Hematopoietic multipotent progenitor cell treated with erythropoietin and hydrocortisone succinate and interleukin-3 and kit ligand, for 8 days (in vitro differentiated cells): Measurements from ENCODE around the gene PRRT1B.
A peak's percentile ranks its signal among the peaks of the same experiment; 100 is the strongest.

Source experiments
- DNase-seq: peaks from one replicate; pipeline ENCODE4 v3.0.0-alpha.2; 2015

Gene PRRT1B

GRCh38 chr9:131554087-131554842, 8.9 kb downstream of the PRRT1B start:
- DNase-seq: peak; percentile 26

- no peak for DNase-seq
Observed at GRCh38 chr9:131554843-131555351, 9.6 kb downstream of the PRRT1B start.

DNA sequence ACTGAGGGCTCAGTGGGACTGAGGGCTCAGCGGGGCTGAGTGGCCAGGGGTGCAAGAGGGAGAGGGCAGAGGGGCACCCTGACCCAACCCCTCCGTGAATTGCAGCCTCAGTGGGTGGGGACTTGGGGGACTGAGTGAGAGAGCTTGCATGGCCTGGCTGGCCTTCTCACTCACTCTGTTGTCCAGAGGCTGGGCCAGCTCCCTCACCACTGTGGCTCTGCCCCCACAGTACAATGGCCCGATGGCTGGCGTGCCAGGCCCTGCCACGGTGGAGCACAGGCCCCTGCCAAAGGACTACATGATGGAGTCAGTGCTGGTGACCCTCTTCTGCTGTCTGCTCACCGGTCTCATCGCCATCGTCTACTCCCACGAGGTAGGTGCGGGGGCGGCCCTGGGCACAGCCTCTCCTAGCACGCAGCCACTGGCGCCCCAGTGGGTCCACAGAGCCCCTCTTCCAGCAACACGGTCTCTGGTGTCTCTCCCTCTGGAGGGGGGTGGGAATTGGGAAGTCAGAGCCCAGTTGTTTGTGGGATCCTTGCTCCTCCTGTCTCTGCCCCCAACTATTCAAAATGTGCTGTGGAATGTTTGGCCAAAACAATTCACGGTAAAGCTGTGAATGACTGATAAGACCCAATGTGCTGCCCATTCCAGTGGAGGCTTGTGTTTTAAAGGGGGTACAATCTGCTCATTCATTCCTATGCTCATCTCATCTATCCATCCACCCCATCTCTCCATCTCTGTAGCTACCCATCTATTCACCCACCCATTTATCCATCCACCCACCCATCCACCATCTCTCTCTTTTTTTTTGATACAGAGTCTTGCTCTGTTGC, 10.7 kb downstream of the PRRT1B start:
- DNase-seq: peak; percentile 14

DNA sequence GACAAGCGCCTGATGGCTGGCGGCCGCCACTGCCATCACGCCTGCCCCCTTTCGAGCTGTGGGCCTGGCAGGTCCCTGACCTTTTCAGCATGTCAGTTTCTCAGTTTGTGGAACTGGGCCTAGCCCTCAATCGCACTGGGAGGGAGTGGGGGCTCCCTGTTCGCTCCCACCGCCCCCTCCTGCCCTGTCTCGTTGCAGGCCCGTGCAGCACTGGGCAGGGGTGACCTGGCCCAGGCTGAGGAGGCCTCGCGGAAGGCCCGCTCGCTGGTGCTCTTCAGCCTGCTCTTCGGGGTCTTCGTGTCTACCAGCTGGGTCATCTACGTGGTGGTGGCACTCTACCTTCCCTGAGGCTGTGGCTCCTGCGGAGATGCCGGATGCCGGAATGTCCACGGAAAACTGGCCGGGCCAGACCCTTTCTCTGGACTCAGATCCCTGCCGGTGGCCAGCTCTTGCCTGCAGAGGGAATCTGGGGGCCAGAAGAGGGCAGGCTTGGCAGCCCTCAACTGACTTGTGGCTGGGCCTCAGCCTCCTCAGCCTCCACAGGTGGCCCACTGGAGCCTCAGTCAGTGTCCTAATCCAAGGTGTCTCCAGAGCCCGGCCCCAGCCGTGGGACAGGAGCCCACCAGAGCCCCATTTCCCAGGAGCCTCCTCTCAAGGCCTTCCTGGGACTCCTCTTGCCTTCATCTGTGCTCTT, 12.7 kb downstream of the PRRT1B start:
- DNase-seq: no peak

- DNase-seq: peak; percentile 21
Observed at GRCh38 chr9:131559421-131560000, 14.2 kb downstream of the PRRT1B start.

DNA sequence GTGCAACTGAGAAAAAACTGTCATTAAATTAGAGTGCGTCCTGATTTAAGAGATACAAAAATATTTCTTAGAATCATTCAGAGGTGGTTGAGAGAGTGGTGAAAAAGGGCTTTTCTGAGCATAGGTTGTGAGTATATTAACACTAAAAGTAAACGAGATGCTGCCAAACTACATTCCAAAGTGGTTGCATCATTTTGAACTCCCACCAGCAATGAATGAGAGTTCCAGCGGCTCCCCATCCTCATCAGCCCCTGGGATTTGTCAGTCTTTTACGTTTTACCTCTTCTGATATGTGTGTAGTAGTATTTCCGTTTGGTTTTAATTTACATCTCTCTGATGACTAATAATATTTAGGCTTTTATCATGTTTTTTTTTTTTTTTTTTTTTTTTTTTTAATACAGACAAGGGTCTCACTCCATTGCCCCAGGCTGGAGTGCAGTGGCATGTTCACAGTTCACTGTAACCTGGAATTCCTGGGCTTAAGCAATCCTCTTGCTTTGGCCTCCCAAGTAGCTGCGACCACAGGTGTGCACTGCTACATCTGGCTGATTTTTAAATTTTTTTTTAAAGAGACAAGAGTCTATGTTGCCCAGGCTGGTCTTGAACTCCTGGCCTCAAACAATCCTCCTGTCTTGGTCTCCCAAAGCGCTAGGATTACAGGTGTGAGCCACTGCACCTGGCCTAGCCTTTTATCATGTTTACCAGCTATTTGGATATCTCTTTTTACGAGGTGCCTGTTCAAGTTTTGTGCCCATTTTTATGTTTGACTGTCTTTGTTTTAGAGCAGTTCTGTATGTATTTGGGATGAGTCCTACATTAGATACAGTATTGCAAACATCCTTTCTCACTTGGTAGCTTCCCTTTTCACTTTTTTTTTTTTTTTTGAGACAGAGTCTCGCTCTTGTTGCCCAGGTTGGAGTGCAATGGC, 17.0 kb downstream of the PRRT1B start:
- DNase-seq: no peak

DNA sequence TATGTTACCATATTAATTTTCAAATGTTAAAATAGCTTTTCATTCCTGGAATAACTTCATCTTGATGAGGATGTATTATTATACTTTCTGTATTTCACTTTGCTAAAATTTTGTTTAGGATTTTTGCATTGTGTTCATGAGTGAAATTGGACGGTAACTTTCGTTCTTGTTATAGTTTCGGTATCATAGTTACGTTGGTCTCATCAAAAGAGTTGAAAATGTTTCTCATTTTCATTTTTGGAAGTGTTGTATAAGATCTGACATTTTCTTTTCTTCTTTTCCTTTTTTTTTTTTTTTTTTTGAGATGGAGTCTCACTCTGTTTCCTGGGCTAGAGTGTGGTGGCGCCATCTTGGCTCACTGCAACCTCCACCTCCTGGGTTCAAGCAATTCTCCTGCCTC, 20.0 kb downstream of the PRRT1B start:
- DNase-seq: no peak

DNA sequence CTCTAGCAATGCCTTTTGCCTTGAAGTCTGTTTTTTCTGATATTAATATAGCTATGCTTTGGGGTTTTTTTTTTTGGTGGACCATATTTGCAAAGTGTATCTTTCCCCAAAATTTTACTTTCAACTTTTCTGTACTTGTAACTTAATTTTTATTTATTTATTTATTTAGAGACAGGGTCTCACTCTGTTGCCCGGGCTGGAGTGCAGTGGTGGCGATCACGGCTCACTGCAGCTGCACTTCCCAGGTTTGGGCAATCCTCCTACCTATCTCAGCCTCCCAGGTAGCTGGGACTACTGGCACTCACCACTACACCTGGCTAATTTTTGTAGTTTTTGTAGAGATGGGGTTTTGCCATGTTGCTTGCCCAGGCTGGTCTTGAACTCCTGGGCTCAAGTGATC, 20.8 kb downstream of the PRRT1B start:
- DNase-seq: no peak

GRCh38 chr9:131567910-131568309, 22.6 kb downstream of the PRRT1B start:
- DNase-seq: no peak

- DNase-seq: peak; percentile 31
Observed at GRCh38 chr9:131574730-131575640, 29.7 kb downstream of the PRRT1B start.

DNA sequence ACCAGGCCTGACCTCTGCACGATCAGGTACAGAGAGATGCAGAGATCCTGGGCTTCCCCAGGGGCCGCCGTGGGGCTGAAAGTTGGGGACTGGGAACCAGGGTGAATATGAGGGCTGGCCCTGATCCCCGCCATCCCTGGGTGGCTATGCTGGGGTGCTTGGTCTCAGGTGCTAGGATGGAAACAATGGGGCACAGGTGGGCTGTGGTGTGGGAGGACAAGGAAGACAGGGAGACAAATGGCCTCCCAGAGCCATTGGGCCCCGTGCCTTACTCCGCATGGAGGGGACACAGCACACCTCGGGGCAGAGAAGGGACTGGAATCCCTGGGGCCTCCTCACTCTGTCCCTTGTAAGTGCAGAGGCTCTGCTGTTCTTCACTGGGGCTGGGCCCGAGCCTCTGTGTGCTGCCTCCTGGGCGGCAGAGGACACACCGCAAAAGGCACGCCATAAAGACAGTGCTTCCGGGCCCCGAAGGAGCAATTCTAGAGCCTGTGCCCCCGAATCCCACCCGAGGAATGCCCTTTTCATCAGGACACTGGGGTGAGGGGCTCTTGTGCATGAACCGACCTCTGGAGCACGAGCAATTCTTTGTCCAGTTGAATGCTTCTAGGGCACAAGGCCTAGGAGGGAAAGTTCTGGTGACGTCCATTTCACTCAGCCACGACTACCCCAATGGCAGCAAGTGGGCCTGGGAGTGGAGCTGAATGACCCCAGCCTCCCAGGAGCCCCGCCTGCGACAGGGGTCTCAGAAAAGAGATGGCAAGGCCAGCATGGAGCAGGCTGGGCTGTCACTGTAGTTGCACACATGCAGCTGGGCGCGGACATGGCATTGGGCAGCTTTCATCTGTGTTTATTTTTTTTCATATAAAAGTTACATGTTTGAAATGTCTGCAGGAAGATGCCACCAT, 30.9 kb downstream of the PRRT1B start:
- DNase-seq: no peak

DNA sequence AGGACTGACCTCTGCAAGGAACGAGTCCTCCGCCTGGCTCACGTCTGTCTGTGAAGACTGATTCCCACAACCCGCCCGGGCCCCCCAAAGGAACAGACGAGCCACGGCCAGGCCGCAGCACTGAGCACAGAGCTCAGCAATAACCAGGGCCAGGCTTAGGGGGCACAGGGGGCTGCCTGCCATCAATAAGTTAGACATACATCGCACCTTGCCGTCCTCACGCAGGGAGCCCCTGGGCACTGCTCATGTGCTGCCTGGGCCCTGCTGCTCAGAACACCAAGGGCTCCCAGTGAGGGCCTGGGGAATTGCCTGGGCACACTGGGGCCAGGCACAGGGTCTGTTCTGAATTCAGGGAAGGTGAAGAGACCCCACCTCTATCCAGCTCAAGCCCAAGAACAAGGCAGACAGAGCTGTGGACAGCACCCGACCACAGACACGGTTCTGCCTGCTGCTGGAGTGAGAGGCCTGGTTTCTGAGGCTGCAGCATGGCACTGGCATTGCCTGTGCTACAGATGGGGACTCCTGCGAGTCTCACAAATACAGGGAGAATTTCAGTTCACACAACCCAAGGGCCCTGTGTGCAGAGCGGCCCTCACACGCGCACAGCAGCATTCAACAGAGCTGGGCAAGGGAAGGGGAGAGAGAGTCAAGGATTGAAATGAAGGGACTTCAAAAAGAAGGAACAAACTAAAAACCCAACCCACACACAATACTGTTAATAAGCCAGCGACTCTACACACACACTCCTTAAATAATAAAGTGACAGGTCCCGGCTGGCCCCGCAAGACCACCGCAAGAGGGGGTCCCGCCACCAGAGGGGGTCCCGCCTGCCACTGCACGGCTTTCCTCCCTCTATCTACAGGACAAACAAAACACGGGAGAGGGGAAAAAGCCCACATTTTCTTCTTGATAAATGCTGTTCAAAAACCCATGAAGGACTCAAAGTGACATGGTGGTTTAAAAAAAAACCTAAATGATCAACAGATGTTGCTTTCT, 32.0 kb downstream of the PRRT1B start:
- DNase-seq: no peak

DNA sequence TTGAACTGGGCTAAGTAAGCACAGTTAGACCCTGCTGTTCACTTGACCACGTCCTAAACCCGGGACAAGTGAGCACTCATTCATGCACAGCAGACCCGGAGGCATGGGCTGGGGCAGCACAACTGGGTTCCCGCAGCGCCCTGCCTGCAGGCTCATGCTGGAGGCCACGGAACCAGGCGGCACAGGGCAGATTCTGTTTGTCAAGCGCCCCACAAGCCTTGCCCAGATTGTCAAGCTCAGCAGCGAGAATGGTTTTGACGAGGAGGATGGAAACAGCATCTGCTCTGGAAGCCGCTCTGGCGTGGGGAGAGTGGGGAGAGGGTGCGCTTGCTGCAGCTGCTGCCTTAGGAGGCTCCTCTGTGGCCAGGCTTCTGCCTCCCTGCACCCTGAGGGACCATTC, 32.7 kb downstream of the PRRT1B start:
- no peak for DNase-seq

- DNase-seq: no peak
Observed at GRCh38 chr9:131578731-131579504, 33.6 kb downstream of the PRRT1B start.

DNA sequence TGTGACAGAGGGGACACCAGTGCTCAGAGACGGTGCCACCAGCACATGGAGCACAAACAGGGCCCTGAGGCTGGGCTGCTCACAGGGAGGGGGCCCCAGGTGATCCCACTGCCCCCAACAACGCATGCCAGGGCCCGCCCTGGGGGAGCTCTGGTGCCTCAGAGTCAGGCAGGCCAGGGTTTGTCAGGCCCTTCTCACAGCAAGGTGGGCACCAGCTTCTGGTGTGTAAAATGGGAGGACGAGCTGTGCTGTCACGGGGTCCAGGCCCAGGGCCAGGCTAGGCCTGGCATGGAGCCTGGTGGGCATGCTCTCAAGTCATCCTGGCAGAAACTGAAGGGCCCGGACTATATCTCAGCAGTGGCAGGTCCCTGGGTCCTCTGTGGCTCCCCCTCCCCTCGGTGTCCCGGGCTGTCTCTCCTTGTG, 34.5 kb downstream of the PRRT1B start:
- no peak for DNase-seq

GRCh38 chr9:131580358-131580757, 35.0 kb downstream of the PRRT1B start:
- no peak for DNase-seq

GRCh38 chr9:131582056-131582455, 36.7 kb downstream of the PRRT1B start:
- no peak for DNase-seq
